ENCODE data around the gene SLC9C1.

SLC9C1 gene

DNA sequence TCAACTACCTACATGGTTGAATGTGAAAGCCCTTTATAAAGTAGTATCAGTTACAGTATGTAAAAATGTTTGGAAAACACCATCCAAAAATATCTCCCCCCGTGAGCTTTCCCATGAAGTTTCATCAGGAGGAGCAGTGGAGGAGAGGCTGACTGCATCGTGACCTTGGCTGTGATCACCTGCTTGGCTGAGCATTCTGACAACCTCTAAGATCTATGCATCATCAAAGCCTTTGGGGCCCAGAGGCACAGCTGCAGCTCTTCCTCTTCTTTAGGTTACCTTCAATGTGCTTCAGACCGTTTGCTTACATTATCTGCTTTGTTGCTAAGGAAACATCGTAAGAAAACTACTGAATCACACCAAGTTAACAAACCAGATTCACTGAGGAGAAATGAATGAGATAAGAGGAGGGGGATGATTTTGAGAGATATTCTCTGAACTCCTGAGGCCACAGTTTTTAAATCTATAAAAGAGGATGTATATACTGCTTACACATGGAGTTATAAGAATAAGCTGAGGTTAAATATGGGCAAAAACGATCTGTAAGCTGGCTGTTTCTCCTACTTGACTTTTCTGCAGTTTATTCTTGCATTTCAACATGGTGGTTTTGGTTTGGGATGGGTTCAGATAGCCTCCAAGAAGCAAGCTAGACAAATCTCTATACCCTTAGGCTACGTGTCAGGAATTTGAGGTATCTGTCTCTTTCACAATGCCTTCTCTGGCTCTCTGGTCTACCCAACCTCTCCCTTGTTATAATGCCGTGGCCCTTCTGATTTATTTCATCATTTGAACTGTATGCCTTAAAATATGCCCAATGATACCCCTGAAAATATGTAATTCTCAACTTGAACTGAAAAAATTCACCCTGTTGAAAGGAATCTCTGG lies 164.9 kb downstream of the SLC9C1 start:
- peak; percentile 83 for DNase-seq

DNA sequence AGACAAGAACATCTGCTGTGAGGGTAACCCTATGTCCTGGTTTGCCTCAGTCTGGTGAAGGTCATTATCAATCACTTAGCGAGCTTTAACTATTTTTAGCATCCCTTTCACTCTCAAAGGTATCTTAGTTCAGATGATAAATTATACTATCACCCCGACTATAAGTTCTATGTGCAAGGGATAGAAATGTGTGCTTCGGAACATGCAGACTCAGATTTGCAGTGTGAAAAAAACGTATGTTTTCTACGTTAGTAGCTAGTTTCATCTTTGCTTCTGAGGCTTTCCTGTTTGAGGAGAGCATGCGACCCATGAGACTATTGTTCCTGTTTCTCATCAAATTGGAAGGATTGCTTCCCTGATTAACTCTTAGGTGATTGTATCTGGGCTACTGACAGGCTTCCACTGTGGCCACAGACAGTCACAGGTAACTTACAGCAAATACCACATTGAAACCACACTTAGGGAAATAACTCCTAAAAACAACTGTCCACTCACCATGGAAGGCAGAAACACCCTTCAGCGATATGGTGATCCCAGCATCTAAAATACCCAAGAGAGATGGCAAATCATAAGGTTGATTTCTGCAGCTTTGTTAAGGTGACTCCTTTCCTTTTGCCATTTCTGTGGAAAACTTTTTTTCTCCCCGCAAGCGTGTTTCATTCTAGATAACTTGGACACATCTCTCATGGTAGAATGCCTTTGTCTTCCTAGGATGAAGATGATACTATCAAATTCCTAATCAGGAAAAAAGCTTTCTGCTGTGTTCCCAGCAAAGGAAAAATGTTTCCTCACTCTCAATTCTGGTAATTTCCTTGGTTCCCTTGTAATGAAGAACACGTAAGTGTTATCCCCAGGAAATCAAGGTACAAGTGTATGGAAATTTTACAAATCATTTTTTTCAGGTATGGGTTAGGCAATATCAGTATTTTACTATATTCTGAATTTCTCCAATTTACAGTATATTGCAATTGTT lies 166.2 kb downstream of the SLC9C1 start:
- no peak for DNase-seq

DNA sequence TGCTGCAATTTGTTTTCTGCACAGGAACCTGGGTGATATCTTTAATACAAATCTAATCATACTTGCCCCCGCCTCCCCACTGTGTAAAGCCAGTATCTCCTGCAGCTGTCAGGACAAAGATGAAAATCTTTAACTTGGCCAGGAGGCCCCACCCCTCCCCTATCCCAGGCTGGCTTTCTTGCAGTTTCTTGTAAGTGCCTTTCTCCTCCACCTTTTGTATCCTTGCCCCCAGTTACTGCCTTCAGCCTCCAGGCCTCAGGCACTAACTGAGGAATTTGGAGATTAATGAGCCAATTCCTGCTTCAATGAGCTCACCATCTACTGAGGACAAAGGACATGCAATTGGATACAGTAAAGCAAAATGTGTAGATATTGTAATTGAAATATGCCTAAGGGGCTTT lies 167.5 kb downstream of the SLC9C1 start:
- no peak for DNase-seq

DNA sequence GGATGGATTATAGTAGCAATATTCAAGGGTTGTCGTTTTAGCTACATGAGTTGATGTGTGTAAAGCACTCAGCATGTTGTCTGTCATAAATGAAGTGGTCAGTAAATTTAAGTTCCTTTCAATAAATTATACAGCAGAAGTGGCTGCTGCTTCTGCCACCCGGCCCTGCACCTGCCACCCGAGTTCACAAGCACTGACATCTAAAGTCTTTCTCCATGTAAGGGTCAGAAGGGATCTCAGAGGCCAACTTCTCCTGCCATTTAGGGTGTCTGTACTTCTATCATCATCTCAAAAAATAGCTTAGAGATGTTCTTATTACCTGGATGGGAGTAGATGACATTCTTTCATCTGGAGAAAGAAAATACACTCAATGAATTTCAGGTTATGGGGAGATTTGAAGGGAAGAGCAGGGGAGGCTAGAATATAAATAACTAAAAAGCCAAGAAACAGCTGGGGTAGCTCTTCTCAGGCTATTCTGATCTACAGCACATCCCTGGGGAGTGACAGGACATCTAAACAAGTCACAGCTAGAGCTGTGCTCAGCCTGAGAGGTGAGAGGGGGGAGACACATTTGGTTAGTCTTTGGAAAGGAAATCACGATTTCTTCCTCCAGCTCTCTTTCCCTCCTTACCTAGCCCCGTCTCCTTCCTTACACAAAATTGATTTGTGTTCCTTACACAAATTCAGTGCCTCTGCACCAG lies 169.0 kb downstream of the SLC9C1 start:
- no peak for DNase-seq

DNA sequence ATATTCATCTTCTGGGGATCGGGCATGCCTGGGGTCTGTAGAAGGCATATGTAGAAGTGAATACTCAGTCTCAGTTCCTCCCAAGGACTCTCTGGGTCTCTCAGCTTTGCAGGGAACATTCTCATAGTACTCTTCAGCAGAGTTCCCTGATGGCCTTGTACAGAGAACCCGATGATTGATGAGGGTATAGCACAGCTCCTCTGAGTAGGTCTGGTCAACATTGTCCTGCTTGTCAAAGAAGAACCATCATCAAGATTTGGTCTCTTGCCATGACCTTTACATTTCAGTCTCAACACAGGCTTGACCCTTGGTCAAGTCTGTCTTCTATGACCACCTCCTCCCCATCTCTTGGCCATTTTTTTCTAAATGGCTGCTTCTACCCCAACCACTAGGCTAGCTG lies 170.5 kb downstream of the SLC9C1 start:
- no peak for DNase-seq

DNA sequence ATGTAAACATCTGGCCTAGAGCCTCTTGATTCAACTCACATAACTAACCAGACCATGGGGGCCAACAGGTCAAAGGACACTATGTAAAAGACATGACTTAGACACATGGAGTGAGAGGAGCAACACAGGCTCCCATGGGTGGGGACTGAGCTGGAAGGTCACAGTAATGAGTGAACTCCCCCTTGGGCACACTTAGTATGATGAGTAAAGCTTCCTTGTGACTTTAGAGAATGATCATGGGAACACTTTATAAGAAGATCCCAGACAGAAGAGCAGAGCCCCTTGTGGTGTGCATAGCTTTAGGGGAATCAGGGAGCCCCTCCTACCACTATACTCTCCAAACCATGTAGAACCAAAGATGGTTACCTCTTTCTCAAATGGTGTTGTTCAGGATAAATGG lies 171.1 kb downstream of the SLC9C1 start:
- no peak for DNase-seq

DNA sequence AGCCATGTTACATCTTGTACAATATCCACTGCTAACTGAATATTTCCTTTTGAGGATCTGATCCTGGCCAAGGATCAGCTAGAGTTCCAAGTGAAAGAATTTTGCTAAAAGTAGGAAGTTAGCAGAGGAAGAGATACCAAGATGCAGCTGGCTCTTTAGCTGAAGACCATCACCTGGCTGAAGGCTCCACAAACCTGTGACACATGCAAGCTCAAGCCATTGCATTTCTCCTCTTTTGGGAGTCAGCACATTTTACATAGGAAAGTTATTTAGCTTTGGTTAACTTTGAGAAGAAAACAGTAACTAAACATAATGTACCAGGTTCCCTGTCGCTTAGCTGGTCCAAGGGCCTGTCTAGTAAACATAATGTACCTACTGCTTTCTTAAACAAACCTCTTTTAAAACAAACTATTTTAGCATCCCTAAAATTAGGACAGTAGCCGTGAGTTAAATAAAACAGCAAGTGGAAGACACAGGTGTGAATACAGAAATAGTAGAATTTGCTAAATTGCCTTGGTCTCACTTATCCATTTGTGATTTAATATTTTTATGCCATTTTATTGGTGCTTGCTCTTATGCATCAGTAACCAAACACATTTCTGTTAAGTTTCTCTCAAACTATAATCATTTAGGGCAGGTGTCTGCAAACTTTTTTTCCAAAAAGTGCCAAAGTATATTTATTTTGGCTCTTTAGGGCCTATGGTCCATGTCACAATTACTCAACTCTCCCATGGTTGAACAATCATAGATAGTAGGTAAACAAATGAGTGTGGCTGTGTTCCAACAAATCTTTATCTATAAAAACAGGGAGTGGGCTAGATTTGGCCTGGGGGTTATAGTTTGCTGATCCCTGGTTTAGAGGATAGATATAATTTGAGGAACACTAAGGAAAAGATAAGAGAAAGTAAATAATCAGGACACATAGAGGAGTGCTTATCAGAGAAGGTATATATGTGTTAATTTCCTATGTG lies 172.2 kb downstream of the SLC9C1 start:
- no peak for DNase-seq

DNA sequence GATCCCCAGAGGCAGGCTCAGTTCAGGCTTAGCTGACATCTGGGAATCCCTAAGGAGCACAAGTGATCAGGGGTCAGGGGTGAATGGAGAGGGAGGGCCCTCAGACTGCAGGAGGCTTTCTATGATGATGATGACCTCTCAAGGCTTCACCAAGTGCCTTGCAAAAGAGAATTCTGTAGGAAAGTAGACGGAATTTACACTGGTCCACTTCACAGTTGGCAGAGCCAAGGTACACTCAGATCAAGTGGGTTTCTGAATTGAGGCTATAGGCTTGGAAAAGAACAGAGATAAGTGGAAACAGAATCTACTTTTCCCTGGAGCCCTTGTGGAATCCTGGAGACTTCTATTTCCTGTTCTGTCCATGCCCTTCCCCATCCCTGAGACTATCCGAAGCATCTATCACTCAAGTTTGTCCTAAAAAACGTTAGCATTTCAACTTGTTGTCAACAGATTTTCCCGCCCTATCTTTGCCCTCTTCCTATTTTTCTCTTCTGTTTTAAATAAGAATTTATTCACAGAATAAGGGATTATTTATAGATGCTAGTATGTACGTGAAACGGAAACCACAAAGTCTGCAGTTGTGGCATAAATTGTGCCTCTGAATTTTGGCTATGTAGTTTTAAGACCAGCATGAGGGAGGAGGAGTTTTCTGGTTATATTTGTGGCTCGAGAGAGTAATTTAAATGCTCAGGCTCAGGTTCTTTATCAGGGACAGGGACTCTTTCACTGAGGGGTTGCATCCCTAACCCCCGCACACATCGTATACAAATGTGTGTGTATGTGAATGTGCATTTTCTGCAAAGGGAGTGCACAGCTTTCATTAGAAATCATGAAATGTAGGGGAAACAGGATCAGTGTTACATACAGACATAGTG lies 173.8 kb downstream of the SLC9C1 start:
- DNase-seq = no peak

DNA sequence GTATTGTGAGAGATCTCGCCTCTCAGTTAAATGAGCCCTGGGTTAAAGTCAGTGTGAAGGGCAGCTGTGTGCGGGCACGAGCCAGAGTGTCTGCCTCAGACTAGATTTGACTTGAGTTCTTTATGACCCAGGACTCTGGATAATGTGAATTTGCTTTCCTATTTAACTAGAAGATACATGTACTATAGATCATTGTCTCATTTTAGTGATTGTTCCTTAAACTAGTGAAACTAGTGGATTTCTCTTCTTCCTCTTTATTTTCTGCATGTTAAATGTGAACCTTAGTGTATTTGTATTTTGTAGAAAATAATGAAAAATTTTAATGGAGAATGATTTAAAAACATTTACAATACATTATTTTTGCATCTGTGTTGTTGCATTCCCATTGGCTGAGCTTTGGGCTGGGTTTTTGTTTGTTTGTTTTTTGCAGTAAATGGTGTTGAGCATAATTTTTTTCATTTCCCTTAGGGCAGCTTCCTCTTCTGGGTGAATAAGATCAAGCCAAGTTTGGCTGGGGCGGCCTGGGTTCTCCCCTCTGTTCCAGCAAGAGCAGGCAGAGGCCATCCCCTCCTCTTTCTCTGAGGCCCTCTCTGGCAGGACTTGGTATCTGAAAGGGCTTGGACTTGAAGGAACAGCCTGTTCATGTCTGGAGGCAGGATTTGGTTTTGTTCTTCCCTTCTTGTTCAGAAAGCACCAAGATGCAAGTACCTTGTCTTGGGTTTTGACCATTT lies 176.0 kb downstream of the SLC9C1 start:
- DNase-seq = peak; percentile 55

DNA sequence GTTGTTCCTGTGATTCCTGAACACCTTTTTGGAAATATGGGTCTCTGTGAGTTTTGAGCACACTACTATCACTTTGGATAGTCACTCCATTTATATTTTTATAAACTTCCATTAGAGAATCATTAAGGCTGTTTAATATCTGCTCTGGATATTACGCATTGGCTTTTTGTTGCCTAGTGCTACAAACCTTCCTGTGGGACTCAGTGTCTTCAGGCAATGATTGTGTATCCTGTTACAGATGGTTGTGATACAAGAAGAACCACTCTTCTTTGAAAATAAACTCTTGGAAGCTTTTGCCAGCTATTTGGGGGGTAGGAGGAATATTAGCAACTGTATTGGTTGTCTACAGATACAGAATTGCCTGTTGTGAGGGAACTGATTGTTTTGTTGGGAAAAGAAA lies 176.6 kb downstream of the SLC9C1 start:
- DNase-seq = no peak

DNA sequence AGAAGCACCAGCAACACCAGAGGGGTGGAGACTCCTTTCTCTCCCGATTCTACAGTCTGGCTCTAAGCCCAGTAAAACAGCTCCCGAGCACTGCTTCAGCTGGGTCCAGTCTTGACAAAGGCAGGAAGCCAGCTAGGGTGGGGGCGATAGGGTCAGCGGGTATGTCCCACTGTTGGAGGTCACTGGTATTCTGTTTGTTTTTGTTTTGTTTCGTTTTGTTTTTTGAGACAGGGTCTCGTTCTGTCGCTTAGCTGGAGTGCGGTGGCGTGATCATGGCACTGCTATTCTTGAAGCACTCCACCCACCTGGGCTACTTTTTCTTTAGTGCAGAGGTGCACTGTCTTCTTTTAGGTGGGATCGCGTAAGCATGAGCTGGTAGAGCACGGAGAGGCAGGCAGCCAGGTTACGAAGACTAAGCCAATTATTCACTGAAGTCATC lies 177.2 kb downstream of the SLC9C1 start:
- DNase-seq = no peak

DNA sequence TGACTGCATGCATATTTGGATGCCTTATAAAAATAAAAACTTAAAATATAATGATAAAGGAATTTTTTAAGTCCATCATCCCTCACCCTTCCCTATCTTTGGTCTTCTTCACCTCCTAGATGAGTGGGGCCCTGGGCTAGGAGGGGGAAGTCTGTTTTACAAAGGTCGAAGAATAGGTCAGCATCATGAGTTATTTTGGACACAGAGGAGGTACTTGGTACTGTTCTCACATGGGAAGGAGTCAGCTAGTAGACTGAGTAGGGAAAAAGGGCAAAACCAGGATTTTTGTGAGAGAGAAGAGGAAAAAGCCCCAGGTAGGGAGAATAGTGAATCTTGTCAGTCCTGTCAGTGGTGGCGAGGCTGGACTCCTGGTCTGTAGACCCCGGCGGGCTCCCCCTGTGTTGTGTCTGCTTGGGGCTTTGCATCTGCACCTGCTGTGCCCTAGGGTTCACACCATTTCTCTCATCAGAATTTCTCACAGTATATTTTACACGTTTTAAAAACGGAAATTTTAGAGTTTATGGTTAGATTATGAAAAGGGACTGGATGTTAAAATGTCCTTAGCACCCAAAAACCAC lies 178.1 kb downstream of the SLC9C1 start:
- DNase-seq = no peak

DNA sequence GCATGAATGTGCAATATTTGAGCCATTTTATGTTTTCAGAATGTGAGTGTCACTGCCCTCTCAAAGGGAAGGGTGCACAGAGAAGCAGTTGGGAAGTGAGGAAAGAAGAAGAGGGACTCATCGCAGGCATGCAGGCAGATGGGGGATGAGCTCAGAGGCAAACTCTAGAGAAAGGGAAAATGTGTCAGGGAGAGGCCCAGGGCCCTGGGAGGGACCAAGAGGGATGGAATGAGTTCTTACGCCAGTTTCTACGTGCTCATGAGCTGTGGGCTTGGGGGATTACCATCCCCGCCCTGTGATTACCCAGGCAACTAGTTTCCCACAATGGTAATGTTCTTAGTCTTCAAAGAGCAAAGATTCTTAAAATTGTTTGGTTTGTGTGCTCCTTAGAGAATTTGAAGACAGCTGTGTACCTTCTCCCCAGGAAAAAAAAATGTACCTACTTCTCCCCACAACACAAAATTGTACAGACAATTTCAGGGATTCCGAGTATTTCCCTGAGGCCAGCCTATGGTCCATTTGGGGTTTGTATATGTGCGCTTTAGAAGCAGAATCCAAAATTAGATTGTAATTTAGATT lies 178.8 kb downstream of the SLC9C1 start:
- no peak for DNase-seq

DNA sequence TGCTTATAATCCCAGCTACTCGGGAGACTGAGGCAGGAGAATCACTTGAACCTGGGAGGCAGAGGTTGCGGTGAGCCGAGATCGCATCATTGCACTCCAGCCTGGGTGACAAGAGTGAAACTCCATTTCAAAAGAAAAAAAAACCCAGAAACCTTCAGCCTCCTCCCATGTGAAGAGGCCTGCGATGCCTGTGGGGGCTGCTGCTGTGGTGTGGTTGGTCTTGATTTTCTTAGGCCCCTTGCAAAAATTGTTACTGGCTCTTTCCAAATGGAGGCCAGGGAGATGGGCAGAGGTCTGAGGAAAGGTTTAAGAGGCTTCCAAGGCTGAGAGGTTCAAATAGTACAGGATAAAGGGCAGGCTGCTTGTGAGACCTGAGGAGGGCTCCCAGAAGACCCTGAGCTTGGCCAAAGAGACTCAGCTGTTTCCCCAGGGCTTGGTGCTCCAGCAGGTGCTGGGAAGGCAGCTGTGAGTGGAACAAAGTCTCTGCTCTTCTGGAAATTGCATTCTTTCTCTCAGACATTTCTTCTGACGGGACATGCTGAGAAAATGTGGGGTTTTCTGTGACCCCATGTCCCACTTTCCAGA lies 179.3 kb downstream of the SLC9C1 start:
- no peak for DNase-seq

DNA sequence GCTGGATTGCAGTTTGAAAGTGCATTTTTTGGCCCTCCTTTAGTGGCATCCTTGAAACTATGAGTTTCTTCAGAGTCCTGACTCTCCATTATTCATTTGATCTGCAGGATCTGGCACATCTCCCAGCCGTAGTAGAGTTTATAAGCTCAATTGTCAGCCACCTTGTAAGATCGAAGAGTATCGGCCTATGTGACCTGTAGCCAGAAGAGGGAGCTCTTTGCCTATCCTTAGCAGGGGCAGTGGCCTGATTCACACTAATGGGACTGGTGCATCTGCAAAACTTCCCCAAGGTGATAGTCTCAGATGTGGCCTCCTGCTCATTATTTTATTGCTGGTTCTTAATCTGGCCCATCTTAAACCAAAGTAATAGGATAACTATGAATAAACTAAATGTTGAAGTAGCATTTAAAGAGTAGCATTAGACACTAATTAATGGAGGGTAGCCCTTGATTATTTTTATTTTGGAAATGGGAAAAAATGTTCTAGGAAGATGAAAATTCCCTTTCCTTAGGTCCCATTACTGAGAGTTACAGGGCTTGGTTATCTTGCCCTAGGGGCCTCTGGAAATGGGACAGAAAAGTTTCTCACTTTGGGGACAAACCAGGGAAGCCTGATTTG lies 182.1 kb downstream of the SLC9C1 start:
- peak; percentile 76 for DNase-seq

DNA sequence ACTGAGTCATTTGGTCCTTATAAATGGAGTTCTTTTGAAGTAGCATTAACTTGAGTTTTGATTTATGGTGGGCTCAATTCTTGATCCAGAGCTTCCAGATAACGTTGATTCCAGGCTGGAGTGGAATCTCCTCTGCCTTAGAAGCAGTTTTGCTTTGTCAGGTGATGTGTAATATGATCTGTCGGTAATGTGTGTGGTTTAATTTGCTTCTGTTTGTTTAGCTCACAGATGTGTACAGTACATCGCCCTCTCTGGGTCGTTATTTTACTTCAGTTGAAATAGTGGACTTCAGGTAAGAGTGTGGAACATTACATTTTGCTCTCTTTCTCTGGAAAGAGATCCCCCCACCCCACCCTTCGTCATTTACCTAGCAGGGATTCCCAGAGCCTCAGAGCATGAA lies 184.7 kb downstream of the SLC9C1 start:
- no peak for DNase-seq

DNA sequence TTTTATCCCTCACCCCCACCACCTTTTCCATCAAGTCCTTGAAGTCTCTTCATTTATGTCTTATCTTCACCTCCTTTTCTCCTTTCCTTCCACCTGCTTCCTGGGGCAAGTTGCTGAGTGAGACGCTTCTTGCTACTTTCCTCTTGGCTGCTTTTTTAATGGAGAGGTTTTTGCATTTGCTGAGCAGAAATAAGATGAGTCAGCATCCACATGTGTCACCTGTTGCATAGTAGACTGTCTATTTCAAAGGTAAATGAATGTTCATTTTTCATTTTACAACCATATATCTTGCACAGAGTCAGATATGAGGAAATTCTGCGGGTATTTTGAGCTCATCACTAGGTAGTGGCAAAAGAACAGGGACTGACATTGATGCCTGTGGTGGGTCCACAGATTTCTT lies 189.2 kb downstream of the SLC9C1 start:
- DNase-seq = no peak

DNA sequence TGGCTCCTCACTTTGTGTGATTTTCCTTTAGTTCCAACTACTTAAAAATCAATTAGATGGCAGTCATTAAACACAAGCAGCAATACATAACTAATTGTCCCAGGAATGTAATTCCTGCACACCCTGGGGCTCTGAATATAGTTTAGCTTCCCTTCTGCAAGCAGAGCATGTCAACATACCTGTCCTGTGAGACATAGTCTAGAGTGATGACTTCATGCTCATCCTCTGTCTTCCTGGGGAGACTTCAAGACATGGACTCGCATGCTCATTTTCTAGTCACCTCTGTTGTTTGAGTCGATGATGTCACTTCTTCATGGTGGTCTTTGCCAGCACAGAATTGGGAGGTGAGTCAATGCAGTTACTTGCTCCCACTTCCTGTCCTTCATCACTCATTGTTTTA lies 192.1 kb downstream of the SLC9C1 start:
- DNase-seq = no peak

DNA sequence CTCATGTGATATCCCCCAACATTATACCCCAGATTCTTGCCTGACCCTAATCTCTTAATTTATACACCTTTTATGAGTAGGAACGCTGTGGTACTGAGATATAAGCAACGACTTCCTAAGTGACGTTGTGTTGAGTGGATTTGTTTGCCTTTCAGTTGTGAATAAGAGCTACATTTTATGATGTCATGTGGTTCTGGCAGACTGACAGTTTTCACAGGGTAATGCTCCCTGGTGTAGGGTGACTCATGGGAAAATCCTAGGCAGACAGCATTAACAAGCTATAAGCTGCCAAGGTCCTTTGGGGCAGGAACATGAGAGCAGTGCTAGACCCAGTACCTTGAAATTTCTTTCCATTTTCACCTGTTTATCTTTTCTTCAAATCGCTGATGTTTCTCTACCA lies 196.6 kb downstream of the SLC9C1 start:
- DNase-seq = no peak
